ENCODE measurements around the gene GRID2.

GRID2 gene

GRCh38 chr4:93431371-93431770, 1127.6 kb downstream of the GRID2 start:
- TF ChIP-seq SIN3A (IDR thresholded peaks at IDR 0.05; ENCODE audit: borderline replicate concordance, insufficient read depth, low read length) (no peak), REST (IDR thresholded peaks at IDR 0.05; ENCODE audit: insufficient read depth in 1 of 2, low read depth in 2 of 2, low read length in 2 of 2) (no peak), FOXP2 (optimal IDR thresholded peaks at IDR 0.05; ENCODE audit: borderline replicate concordance, extremely low read depth, extremely low read length, insufficient read depth) (no peak), TAF1 (IDR thresholded peaks at IDR 0.05; ENCODE audit: borderline replicate concordance, insufficient read depth, low read length) (no peak), POLR2AphosphoS5 (IDR thresholded peaks at IDR 0.05; ENCODE audit: low read depth, low read length) (no peak)

GRCh38 chr4:93433840-93434239, 1130.1 kb downstream of the GRID2 start:
- no peak for TF ChIP-seq SIN3A (IDR thresholded peaks at IDR 0.05; ENCODE audit: borderline replicate concordance, insufficient read depth, low read length)
- TF ChIP-seq REST (IDR thresholded peaks at IDR 0.05; ENCODE audit: insufficient read depth in 1 of 2, low read depth in 2 of 2, low read length in 2 of 2): no peak
- no peak for TF ChIP-seq FOXP2 (optimal IDR thresholded peaks at IDR 0.05; ENCODE audit: borderline replicate concordance, extremely low read depth, extremely low read length, insufficient read depth)
- TF ChIP-seq TAF1 (IDR thresholded peaks at IDR 0.05; ENCODE audit: borderline replicate concordance, insufficient read depth, low read length): no peak
- no peak for TF ChIP-seq POLR2AphosphoS5 (IDR thresholded peaks at IDR 0.05; ENCODE audit: low read depth, low read length)

GRCh38 chr4:93436000-93436626, 1132.3 kb downstream of the GRID2 start:
- TF ChIP-seq POLR2AphosphoS5 (IDR thresholded peaks at IDR 0.05; ENCODE audit: low read depth, low read length) (no peak), FOXP2 (optimal IDR thresholded peaks at IDR 0.05; ENCODE audit: borderline replicate concordance, extremely low read depth, extremely low read length, insufficient read depth) (no peak), REST (IDR thresholded peaks at IDR 0.05; ENCODE audit: insufficient read depth in 1 of 2, low read depth in 2 of 2, low read length in 2 of 2) (no peak), TAF1 (IDR thresholded peaks at IDR 0.05; ENCODE audit: borderline replicate concordance, insufficient read depth, low read length) (no peak), SIN3A (IDR thresholded peaks at IDR 0.05; ENCODE audit: borderline replicate concordance, insufficient read depth, low read length) (no peak)

- TF ChIP-seq REST (IDR thresholded peaks at IDR 0.05; ENCODE audit: insufficient read depth in 1 of 2, low read depth in 2 of 2, low read length in 2 of 2) (no peak), TAF1 (IDR thresholded peaks at IDR 0.05; ENCODE audit: borderline replicate concordance, insufficient read depth, low read length) (no peak), SIN3A (IDR thresholded peaks at IDR 0.05; ENCODE audit: borderline replicate concordance, insufficient read depth, low read length) (no peak), POLR2AphosphoS5 (IDR thresholded peaks at IDR 0.05; ENCODE audit: low read depth, low read length) (no peak), FOXP2 (optimal IDR thresholded peaks at IDR 0.05; ENCODE audit: borderline replicate concordance, extremely low read depth, extremely low read length, insufficient read depth) (no peak)
Observed at GRCh38 chr4:93437991-93438390, 1134.2 kb downstream of the GRID2 start.
